SK-N-SH (cell line): ENCODE measurements around the gene PRADC1. TPM values are rescaled to one million over a fixed set of nuclear protein-coding genes. Genes with fewer than 3 reads are reported as not detected.

ENCODE experiments used
- CTCF ChIA-PET: fragments of 300-600, 350-600 bp; formaldehyde crosslinking; extraction: SDS; loops from one replicate; lab custom pipeline; 2021; lab: Yijun Ruan, JAX
- POLR2A ChIA-PET: fragments of 350-600 bp; sonication (Branson Sonifier 250); formaldehyde crosslinking; extraction: SDS; loops from one replicate; lab custom pipeline; 2020; ENCODE audit warnings: antibody characterized with exemption, inconsistent platforms; lab: Yijun Ruan, JAX
- DNase-seq: peaks from one replicate; pipeline ENCODE4 v3.0.0; 2012
- H2AFZ ChIP-seq: fragments of 200-600 bp; sonication (generic); 2 replicates; pipeline ENCODE4 v1.8.1; 2016; ENCODE audit warnings: antibody characterized with exemption, mild to moderate bottlenecking, low read depth
- H3F3A ChIP-seq: fragments of 200-600 bp; sonication (generic); replicated peaks from 2 replicates; pipeline ENCODE3; 2016; ENCODE audit warnings: antibody characterized with exemption, mild to moderate bottlenecking; ENCODE audit not compliant: insufficient read depth
- H3K27ac ChIP-seq, 2 experiments: fragments of 200-500 bp in 1 of 2; fragments of 200-600 bp in 1 of 2; sonication (Bioruptor generic) in 1 of 2; sonication (generic), shearing (Covaris generic) in 1 of 2; 2 replicates each; pipeline versions ENCODE4 v1.5.1 to v1.6.1; 2014 to 2016; ENCODE audit warnings: low read depth in 2 of 2, inconsistent platforms in 1 of 2, low read length in 1 of 2, mild to moderate bottlenecking in 1 of 2, mixed read lengths in 1 of 2
- H3K27me3 ChIP-seq: fragments of 200-600 bp; sonication (generic), shearing (Covaris generic); 2 replicates; pipeline ENCODE4 v1.6.1; 2016; ENCODE audit warnings: mixed run types; ENCODE audit not compliant: insufficient read depth
- H3K36me3 ChIP-seq, 2 experiments: fragments of 200-500 bp in 1 of 2; fragments of 200-600 bp in 1 of 2; sonication (Bioruptor generic) in 1 of 2; sonication (generic) in 1 of 2; replicated peaks in 1 of 2; 2 replicates each; pipeline versions ENCODE3 to v1.5.1; 2014 to 2016; ENCODE audit warnings: low read length in 1 of 2, mild to moderate bottlenecking in 1 of 2; ENCODE audit not compliant: insufficient read depth in 2 of 2, control insufficient read depth in 1 of 2
- H3K4me1 ChIP-seq, 2 experiments: fragments of 200-500 bp in 1 of 2; fragments of 200-600 bp in 1 of 2; sonication (Bioruptor generic) in 1 of 2; sonication (generic), shearing (Covaris generic) in 1 of 2; 2 replicates each; pipeline versions ENCODE4 v1.5.1 to v1.6.1; 2014 to 2016; ENCODE audit warnings: low read depth in 1 of 2, low read length in 1 of 2, mixed run types in 1 of 2; ENCODE audit not compliant: insufficient read depth in 2 of 2, control insufficient read depth in 1 of 2
- H3K4me2 ChIP-seq: fragments of 200-600 bp; sonication (generic), shearing (Covaris generic); 2 replicates; pipeline ENCODE4 v1.6.1; 2017; ENCODE audit warnings: mixed run types
- H3K4me3 ChIP-seq, 2 experiments: fragments of 200-500 bp in 1 of 2; fragments of 200-600 bp in 1 of 2; sonication (Bioruptor generic) in 1 of 2; sonication (generic), shearing (Covaris generic) in 1 of 2; 2 replicates each; pipeline versions ENCODE4 v1.5.1 to v1.8.1; 2014 to 2016; ENCODE audit warnings: low read depth in 2 of 2, inconsistent platforms in 1 of 2, low read length in 1 of 2, mild to moderate bottlenecking in 1 of 2, mixed read lengths in 1 of 2, moderate library complexity in 1 of 2
- H3K79me2 ChIP-seq: fragments of 200-600 bp; sonication (generic); 2 replicates; pipeline ENCODE4 v1.8.1; 2017; ENCODE audit warnings: mild to moderate bottlenecking; ENCODE audit not compliant: insufficient read depth
- H3K9ac ChIP-seq: fragments of 200-600 bp; sonication (generic); 2 replicates; pipeline ENCODE4 v1.6.1; 2017; ENCODE audit warnings: mixed run types
- H3K9me2 ChIP-seq: fragments of 200-600 bp; sonication (generic); 2 replicates; pipeline ENCODE4 v1.6.1; 2017; ENCODE audit warnings: mixed run types
- H3K9me3 ChIP-seq: fragments of 200-600 bp; sonication (generic); 2 replicates; pipeline ENCODE4 v1.6.1; 2017; ENCODE audit warnings: mixed run types, mild to moderate bottlenecking, moderate library complexity
- H4K20me1 ChIP-seq: fragments of 200-600 bp; sonication (generic); 2 replicates; pipeline ENCODE4 v1.6.1; 2017; ENCODE audit warnings: mild to moderate bottlenecking, mixed run types; ENCODE audit not compliant: insufficient read depth
- EP300 ChIP-seq, 2 experiments: IDR thresholded peaks; 2 replicates each; pipeline versions ENCODE4 v1.4.0 to v1.6.1; 2012; ENCODE audit warnings: borderline replicate concordance in 1 of 2, low read depth in 1 of 2, low read length in 1 of 2
- GATA2 ChIP-seq: sonication (generic); formaldehyde crosslinking; IDR thresholded peaks from 2 replicates; pipeline ENCODE4 v1.5.0; 2020; ENCODE audit warnings: mild to moderate bottlenecking, missing genetic modification reagents
- MXI1 ChIP-seq: IDR thresholded peaks from 2 replicates; pipeline ENCODE4 v1.6.1; 2012; ENCODE audit warnings: mild to moderate bottlenecking, low read depth, low read length, improper control_type of control experiment
- RFX5 ChIP-seq: IDR thresholded peaks from 2 replicates; pipeline ENCODE4 v1.6.1; 2012; ENCODE audit warnings: mild to moderate bottlenecking, improper control_type of control experiment, low read length
- TCF12 ChIP-seq: IDR thresholded peaks from 2 replicates; pipeline ENCODE4 v1.4.0; 2012
- USF2 ChIP-seq: fragments of 150-350 bp; IDR thresholded peaks from 2 replicates; pipeline ENCODE4 v1.6.1; 2017; ENCODE audit warnings: antibody characterized with exemption, low read length, low read depth, borderline replicate concordance
- ZBTB33 ChIP-seq: IDR thresholded peaks from 2 replicates; pipeline ENCODE4 v1.4.0; 2012; ENCODE audit warnings: low read depth, borderline replicate concordance
- WGBS: methylation state at CpG from one replicate; pipeline ENCODE4 v1.1.6; 2017; ENCODE audit warnings: low lambda C conversion rate; 5-methylcytosine and 5-hydroxymethylcytosine counted together
- polyA plus RNA-seq, 3 experiments: library from polyadenylated mRNA; depleted of rRNA; stranded (reverse); fragments of >200 nt; gene quantifications; 2 replicates each; pipeline ENCODE4 v1.2.3, GENCODE V29; 2012
- TF ChIP-seq, protein P1 (sequence below): fragments of 200-600 bp; sonication (generic); IDR thresholded peaks from 2 replicates; pipeline ENCODE4 v1.6.1; 2017; ENCODE audit warnings: antibody characterized with exemption, mild to moderate bottlenecking, moderate library complexity
- TF ChIP-seq, protein P2 (sequence below): IDR thresholded peaks from 2 replicates; pipeline ENCODE4 v1.4.0; 2012; ENCODE audit warnings: low read depth
- TF ChIP-seq, protein P3 (sequence below): IDR thresholded peaks from 2 replicates; pipeline ENCODE4; 2012

Gene PRADC1
- polyA plus RNA-seq, 1 of the 3 experiments (the other 2 are of a cell fraction) = 8.5 TPM

DNA sequence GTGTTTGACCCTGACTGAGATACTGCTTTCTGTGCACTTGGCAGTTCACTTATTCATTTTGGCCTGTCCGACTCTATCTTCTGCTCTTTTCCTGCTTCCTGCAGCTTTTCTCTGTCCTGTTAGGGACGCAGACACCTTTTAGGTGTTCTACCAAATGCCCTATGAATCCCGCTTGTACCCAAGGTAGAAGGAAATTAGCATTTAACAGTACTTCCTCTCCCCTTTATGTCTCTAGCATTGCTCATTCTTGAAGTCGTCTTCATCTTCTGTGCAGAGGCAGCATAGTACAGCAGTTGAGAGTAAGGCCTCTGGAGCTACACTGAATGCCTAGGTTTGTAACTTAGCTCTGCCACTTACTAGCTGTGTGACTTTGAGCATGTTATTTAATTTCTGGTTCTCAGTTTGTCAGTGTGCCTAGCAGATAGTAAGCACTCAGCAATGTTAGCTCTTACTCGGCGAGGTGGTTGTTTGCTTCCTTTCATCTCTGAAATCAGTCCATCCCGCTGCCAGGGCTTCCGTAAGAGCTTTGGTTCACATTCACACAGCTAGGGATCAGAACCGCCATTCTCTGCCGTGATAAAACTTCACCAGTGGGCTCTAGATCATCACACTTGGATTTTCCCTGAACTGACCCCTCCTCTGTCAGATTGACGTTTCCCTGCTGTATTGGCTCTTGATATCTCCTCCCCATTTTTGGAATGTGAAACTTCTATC lies 2.4 kb upstream of the PRADC1 start:
- POLR2A ChIA-PET = interaction anchor here (1.0 to 2.7 kb wide), 2 partner anchors 9 to 21 kb away, joined by 4 to 8 read pairs; no protein-coding TSS in a partner anchor

More for the DNA sequence above, 2.4 kb upstream of the PRADC1 start:
- H2AFZ ChIP-seq = no peak overlapping the region
- H3K36me3 ChIP-seq = peaks cover 14 to 30% of the 10 kb centered on the region in 2 experiments
- H3K4me3 ChIP-seq = peak overlapping the region; percentile 96 to 99
- H4K20me1 ChIP-seq = peaks cover 52% of the 10 kb centered on the region
- H3K79me2 ChIP-seq = peaks cover 64% of the 10 kb centered on the region
- H3K9me2 ChIP-seq = no peaks in the 10 kb centered on the region
- H3K9me3 ChIP-seq = no peaks in the 10 kb centered on the region
- peak overlapping the region; percentile 98 for H3K4me2 ChIP-seq
- peaks cover 0 to 23% of the 10 kb centered on the region in 2 experiments; a peak in 3 of 4 replicates for H3K4me1 ChIP-seq
- TF ChIP-seq, protein P1, sequence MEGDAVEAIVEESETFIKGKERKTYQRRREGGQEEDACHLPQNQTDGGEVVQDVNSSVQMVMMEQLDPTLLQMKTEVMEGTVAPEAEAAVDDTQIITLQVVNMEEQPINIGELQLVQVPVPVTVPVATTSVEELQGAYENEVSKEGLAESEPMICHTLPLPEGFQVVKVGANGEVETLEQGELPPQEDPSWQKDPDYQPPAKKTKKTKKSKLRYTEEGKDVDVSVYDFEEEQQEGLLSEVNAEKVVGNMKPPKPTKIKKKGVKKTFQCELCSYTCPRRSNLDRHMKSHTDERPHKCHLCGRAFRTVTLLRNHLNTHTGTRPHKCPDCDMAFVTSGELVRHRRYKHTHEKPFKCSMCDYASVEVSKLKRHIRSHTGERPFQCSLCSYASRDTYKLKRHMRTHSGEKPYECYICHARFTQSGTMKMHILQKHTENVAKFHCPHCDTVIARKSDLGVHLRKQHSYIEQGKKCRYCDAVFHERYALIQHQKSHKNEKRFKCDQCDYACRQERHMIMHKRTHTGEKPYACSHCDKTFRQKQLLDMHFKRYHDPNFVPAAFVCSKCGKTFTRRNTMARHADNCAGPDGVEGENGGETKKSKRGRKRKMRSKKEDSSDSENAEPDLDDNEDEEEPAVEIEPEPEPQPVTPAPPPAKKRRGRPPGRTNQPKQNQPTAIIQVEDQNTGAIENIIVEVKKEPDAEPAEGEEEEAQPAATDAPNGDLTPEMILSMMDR = no peak
- TF ChIP-seq TCF12 = no peak
- TF ChIP-seq MXI1 = no peak
- TF ChIP-seq RFX5 = no peak
- TF ChIP-seq, protein P2, sequence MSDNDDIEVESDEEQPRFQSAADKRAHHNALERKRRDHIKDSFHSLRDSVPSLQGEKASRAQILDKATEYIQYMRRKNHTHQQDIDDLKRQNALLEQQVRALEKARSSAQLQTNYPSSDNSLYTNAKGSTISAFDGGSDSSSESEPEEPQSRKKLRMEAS = no peak
- TF ChIP-seq GATA2 (CRISPR knock-in tag) = no peak
- no peak for TF ChIP-seq USF2
- TF ChIP-seq, protein P3, sequence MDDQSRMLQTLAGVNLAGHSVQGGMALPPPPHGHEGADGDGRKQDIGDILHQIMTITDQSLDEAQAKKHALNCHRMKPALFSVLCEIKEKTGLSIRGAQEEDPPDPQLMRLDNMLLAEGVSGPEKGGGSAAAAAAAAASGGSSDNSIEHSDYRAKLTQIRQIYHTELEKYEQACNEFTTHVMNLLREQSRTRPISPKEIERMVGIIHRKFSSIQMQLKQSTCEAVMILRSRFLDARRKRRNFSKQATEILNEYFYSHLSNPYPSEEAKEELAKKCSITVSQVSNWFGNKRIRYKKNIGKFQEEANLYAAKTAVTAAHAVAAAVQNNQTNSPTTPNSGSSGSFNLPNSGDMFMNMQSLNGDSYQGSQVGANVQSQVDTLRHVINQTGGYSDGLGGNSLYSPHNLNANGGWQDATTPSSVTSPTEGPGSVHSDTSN = no peak
- no peak for TF ChIP-seq ZBTB33
- no peak for TF ChIP-seq EP300 (IDR thresholded peaks at IDR 0.05; ENCODE audit: borderline replicate concordance in 1 of 2, low read depth in 1 of 2, low read length in 1 of 2)
- CTCF ChIA-PET = interaction anchor here (1.1 to 4.4 kb wide), 5 partner anchors 12 to 58 kb away, joined by 3 to 27 read pairs (median 8); partner anchors contain the start of gene EGR4
- DNase-seq = no peak
- no peaks in the 10 kb centered on the region for H3K27me3 ChIP-seq
- peaks cover 9% of the 10 kb centered on the region for H3F3A ChIP-seq
- WGBS = 65% methylated on average over 11 of the region's 11 CpGs
- no peak overlapping the region; a peak in 1 of 4 replicates for H3K27ac ChIP-seq
- peak overlapping the region; percentile 96 for H3K9ac ChIP-seq
